NCI-H128 (cell line): ENCODE measurements around the gene AP3B1.
"Not testable (repeated sequence)": the region's sequence is repeated elsewhere in the genome, so short reads cannot be mapped to it uniquely, and the experiment has no call there.

Source experiments
- DNase-seq: peaks from one replicate; lab custom pipeline; 2025; ENCODE audit not compliant: unreplicated experiment; lab: John Stamatoyannopoulos, UW

AP3B1 gene

DNA sequence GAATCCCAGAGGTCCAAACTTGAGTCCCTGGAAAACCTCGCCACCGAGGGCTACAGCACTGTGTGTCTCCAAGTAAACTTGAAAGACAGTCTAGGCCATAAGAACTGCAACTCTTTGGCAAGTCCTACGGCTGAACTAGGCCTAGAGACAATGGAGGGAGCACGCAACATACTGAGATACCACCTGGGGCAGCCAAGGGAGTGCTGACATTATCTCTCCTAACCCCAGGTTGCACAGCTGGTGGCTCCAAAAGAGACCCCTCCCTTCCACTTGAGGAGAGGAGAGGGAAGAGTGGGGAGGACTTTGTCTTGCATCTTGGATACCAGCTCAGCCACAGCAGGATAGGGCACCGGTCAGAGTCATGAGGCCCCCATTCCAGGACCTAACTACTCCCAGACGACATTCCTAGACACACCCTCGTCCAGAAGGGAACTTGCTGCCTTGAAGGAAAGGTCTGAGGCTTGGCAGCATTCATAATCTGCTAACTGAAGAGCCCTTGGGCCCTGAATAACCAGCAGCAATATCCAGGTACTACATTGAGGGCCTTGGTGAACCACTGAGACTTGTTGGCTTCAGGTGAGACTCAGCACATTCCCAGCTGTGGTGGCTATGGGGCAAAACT is 42.7 kb downstream of the AP3B1 start:
- no peak for DNase-seq

DNA sequence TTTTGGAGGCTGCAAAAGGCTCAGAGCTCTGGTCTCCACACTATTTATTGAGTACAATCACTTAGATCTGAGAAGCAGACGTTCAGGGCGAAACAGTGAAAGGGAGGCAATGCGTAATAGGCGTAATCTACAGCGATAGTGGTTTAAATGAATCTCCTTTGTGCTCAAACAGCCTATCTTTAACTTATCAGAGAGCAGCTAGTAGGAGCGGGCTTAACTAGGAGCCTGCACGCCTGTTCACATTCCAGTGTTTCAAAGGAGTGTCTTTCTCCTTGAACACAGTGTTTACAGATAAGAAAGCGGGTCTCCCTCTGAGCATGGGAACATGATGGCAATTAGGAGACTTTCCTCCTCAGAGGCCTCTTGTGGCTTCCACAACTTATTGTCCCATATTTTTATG is 49.4 kb downstream of the AP3B1 start:
- no peak for DNase-seq

- DNase-seq = no peak
Measured at GRCh38 chr5:78243639-78244038, 50.9 kb downstream of the AP3B1 start.

- DNase-seq = no peak
Measured at GRCh38 chr5:78243091-78243490, 51.4 kb downstream of the AP3B1 start.

GRCh38 chr5:78242001-78242400 is 52.5 kb downstream of the AP3B1 start:
- no peak for DNase-seq

- DNase-seq = no peak
Measured at GRCh38 chr5:78237911-78238310, 56.6 kb downstream of the AP3B1 start.

DNA sequence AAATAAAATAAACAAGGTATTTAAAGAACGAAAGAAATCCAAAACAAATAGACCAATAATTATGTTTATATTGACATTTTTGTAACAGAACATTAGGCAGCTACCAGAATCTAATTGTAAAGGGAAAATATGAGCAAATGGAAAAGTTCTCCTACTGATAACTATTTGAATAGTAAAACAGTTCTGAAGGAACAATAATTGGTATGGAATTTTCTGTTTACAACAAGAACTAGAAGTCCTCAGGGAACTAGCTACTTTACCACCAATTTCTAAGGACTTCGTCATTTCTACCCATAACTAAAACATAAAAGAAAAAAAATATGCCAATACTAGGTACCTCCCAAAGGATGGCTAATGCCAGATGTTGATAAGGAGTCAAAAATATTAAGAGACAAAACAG is 58.5 kb downstream of the AP3B1 start:
- DNase-seq = no peak

- no peak for DNase-seq
Measured at GRCh38 chr5:78235289-78235688, 59.2 kb downstream of the AP3B1 start.

GRCh38 chr5:78234804-78235203 is 59.7 kb downstream of the AP3B1 start:
- no peak for DNase-seq

GRCh38 chr5:78232163-78232562 is 62.3 kb downstream of the AP3B1 start:
- DNase-seq = no peak

- DNase-seq = no peak
Measured at GRCh38 chr5:78224358-78224757, 70.1 kb downstream of the AP3B1 start.

DNA sequence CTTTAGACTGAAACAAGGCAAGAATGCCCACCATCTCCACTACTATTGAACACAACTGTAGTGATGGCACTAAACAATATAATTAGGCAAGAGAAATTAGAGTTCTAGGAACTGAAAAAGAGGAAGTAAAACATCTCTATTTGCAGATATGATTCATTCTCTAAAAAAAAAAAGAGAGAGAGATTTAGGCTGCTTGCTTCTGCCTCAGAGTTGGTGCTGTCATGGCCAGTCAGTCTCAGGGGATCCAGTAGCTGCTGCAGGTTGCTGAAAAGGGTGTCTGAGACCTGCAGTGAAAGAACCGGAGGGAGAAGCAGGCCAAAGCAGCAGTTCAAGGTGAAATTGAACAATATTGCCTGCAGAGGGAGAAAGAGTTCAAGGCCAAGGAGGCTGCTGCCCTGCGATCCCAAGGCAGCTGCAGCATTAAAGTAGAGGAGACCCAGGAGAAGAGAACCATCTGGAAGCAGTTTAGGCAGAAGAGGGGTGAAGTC is 72.5 kb downstream of the AP3B1 start:
- no peak for DNase-seq

DNA sequence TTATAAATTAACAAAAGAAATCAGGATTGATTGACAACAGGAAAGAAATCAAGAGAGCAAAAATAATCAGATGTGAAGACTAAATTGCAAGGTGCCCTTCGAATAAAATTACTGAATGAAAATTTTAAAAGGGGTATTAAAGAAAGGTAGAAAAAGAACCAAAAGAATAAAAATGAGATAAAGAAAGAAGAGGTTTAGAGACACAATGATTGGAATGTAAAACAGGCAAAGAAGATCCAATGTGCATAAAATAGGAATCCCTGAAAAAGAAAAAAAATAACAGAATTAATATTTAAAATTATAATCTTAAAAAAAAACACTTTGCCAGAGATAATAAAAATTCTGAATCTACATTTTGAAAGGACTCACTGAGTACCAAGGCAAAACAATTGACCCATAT is 73.0 kb downstream of the AP3B1 start:
- no peak for DNase-seq

- DNase-seq = no peak
Measured at GRCh38 chr5:78215972-78216371, 78.5 kb downstream of the AP3B1 start.

GRCh38 chr5:78215565-78215964 is 78.9 kb downstream of the AP3B1 start:
- no peak for DNase-seq

- no peak for DNase-seq
Measured at GRCh38 chr5:78213799-78214198, 80.7 kb downstream of the AP3B1 start.

GRCh38 chr5:78211052-78211451 is 83.4 kb downstream of the AP3B1 start:
- no peak for DNase-seq

DNA sequence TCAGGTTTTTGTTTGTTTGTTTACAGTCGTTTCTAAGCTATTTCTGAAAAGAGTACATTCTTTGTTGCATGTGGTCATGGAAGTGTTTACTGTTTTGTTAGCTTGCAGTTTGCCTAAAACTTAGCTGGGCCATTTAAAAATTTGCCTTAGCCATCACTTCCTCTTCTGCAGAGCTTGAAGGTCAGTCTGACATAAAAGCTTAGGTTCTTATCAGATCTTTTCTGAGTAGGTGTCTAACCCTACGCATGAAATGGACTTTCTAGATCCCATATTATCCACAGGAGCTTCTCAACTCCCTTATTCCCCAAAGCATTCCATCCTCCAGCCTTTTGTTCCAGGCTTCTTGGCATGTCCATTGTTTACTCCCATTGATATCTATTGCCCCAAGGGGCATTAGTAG is 90.3 kb downstream of the AP3B1 start:
- no peak for DNase-seq

- DNase-seq = no peak
Measured at GRCh38 chr5:78203815-78204214, 90.7 kb downstream of the AP3B1 start.

GRCh38 chr5:78190402-78190801 is 104.1 kb downstream of the AP3B1 start:
- no peak for DNase-seq

- DNase-seq = not testable (repeated sequence)
Measured at GRCh38 chr5:78188681-78189080, 105.8 kb downstream of the AP3B1 start.

- no peak for DNase-seq
Measured at GRCh38 chr5:78187172-78187571, 107.3 kb downstream of the AP3B1 start.

DNA sequence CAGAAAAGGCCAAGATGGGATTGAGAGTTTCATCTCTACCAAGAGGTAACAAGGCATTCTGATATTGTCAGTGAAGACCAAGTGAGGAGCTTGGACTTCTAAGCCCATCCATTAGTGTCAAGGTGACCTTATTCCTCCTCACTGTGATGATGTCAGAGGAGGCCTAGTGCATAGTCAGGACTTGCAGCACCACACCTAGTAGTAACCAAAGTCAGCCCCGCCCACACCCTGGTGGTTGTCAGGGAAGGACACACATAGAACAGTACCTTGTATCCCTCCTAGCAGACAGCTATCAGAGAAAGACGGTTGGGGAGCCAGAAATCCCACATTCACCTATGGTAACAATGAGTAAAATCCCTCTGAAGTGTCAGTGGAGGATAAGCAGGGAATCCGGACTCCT is 111.7 kb downstream of the AP3B1 start:
- DNase-seq = no peak
